Endothelial cell of umbilical vein (primary cell): ENCODE results near the gene AKT2.

Experiments used
- EZH2 ChIP-seq: IDR thresholded peaks from 2 replicates; pipeline ENCODE4 v1.6.1; 2012; ENCODE audit warnings: borderline replicate concordance, low read depth, mild to moderate bottlenecking, moderate library complexity, low read length, inconsistent platforms; ENCODE audit not compliant: severe bottlenecking
- FOS ChIP-seq: IDR thresholded peaks from 2 replicates; pipeline ENCODE4 v1.6.1; 2011; ENCODE audit warnings: mild to moderate bottlenecking, low read length, moderate library complexity, borderline replicate concordance; ENCODE audit not compliant: insufficient read depth
- GATA2 ChIP-seq: IDR thresholded peaks from 2 replicates; pipeline ENCODE4 v1.7.0; 2011; ENCODE audit warnings: low read depth, mild to moderate bottlenecking, moderate library complexity, mixed read lengths, low read length; ENCODE audit not compliant: insufficient read length, insufficient read depth
- POLR2A ChIP-seq: IDR thresholded peaks from 2 replicates; pipeline ENCODE4 v1.6.1; 2012; ENCODE audit warnings: low read depth, mild to moderate bottlenecking, control low read depth, low read length
- POLR2AphosphoS5 ChIP-seq: IDR thresholded peaks from 2 replicates; pipeline ENCODE4 v1.6.1; 2012; ENCODE audit warnings: low read depth, mild to moderate bottlenecking, control low read depth, low read length, moderate library complexity; ENCODE audit not compliant: insufficient read depth
- TF ChIP-seq, protein P1 (sequence below): IDR thresholded peaks from 2 replicates; pipeline ENCODE4 v1.6.1; 2011; ENCODE audit not compliant: insufficient read depth, insufficient read length
- TF ChIP-seq, protein P2 (sequence below), 2 donors: IDR thresholded peaks; 1 replicate in 1 of 2; 2 replicates in 1 of 2; pipeline ENCODE4 v1.5.1; 2011; ENCODE audit warnings: low read length in 2 of 2, mild to moderate bottlenecking in 2 of 2, moderate library complexity in 2 of 2, control low read depth in 1 of 2, inconsistent platforms in 1 of 2, low read depth in 1 of 2; ENCODE audit not compliant: insufficient read depth in 1 of 2; ENCODE audit errors: extremely low read depth in 1 of 2

DNA sequence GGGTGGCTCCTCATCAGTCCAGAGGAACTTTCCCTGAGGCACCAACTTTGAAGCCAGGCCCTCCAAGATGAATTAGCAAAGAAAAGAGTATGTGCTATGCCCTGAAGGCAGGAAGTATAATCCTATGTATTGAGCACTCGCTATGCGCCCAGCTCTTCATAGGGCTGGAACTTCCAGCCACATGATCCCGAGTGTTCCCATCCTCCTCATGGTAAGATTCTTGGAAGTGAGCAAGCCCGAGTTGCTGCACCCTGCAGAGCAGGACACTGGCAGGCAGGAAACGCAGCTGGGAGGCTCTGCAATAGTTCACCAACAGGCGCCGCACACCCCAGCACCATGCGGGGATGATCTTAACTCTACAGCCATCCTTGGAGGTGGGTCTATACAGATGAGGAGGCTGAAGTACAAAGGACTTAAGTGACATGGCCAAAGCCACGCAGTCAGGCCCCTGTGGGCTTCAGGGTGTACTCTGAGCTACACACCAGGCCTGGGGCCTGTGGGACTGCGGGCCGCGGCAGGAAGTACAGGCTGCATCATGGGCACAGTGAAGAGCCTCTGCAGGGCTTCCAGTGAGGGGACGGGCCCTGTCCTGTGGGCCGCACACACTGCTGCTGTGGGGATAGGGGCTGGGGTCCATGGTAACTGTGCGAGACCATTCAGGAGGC lies 37.9 kb upstream of the AKT2 start:
- TF ChIP-seq, protein P1, sequence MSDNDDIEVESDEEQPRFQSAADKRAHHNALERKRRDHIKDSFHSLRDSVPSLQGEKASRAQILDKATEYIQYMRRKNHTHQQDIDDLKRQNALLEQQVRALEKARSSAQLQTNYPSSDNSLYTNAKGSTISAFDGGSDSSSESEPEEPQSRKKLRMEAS: no peak
- TF ChIP-seq, protein P2, sequence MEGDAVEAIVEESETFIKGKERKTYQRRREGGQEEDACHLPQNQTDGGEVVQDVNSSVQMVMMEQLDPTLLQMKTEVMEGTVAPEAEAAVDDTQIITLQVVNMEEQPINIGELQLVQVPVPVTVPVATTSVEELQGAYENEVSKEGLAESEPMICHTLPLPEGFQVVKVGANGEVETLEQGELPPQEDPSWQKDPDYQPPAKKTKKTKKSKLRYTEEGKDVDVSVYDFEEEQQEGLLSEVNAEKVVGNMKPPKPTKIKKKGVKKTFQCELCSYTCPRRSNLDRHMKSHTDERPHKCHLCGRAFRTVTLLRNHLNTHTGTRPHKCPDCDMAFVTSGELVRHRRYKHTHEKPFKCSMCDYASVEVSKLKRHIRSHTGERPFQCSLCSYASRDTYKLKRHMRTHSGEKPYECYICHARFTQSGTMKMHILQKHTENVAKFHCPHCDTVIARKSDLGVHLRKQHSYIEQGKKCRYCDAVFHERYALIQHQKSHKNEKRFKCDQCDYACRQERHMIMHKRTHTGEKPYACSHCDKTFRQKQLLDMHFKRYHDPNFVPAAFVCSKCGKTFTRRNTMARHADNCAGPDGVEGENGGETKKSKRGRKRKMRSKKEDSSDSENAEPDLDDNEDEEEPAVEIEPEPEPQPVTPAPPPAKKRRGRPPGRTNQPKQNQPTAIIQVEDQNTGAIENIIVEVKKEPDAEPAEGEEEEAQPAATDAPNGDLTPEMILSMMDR (IDR thresholded peaks at IDR 0.05; ENCODE audit: extremely low read depth in 1 of 2, insufficient read depth in 1 of 2, low read depth in 1 of 2, low read length in 2 of 2): no peak
- TF ChIP-seq FOS (no peak), POLR2AphosphoS5 (no peak), POLR2A (no peak), GATA2 (no peak), EZH2 (no peak)
